ENCODE data around the gene BIN2.

The BIN2 gene

GRCh38 chr12:51333536-51333935 is 9.6 kb upstream of the BIN2 start:
- no peak overlapping the region for H3K4me3 ChIP-seq (ENCODE audit: low read depth, low read length)
- ChIA-PET POLR2A (no interaction called here), CTCF (interaction anchor here (4.1 kb wide), 1 partner anchor 7 kb away, joined by 40 read pairs; no protein-coding TSS in a partner anchor)
- no peak for DNase-seq (ENCODE audit: low read depth, low spot score)
- no peak for TF ChIP-seq CTCF (IDR thresholded peaks at IDR 0.05; ENCODE audit: insufficient read depth, low read length, missing control alignments)

GRCh38 chr12:51330186-51330585 is 6.2 kb upstream of the BIN2 start:
- CTCF ChIA-PET, result interaction anchor here (0.6 to 4.1 kb wide), 2 partner anchors 11 to 13 kb away, joined by 3 to 40 read pairs; no protein-coding TSS in a partner anchor
- H3K4me3 ChIP-seq (ENCODE audit: low read depth, low read length), result no peak overlapping the region
- DNase-seq (ENCODE audit: low read depth, low spot score), result no peak
- POLR2A ChIA-PET, result interaction anchor here (0.7 kb wide), 1 partner anchor 248 kb away, joined by 3 read pairs; no protein-coding TSS in a partner anchor
- no peak for TF ChIP-seq CTCF (IDR thresholded peaks at IDR 0.05; ENCODE audit: insufficient read depth, low read length, missing control alignments)

- POLR2A ChIA-PET, result interaction anchor here (0.7 kb wide), 1 partner anchor 247 kb away, joined by 3 read pairs; no protein-coding TSS in a partner anchor
- no peak for DNase-seq (ENCODE audit: low read depth, low spot score)
- H3K4me3 ChIP-seq (ENCODE audit: low read depth, low read length), result no peak overlapping the region
- CTCF ChIA-PET, result interaction anchor here (0.6 to 4.1 kb wide), 2 partner anchors 11 to 13 kb away, joined by 3 to 40 read pairs; no protein-coding TSS in a partner anchor
- no peak for TF ChIP-seq CTCF (IDR thresholded peaks at IDR 0.05; ENCODE audit: insufficient read depth, low read length, missing control alignments)
Observed at GRCh38 chr12:51329742-51330141, 5.8 kb upstream of the BIN2 start.

- DNase-seq (ENCODE audit: low read depth, low spot score), result no peak
- POLR2A ChIA-PET, result no interaction called here
- CTCF ChIA-PET, result interaction anchor here (3.0 kb wide), 1 partner anchor 12 kb away, joined by 18 read pairs; no protein-coding TSS in a partner anchor
- TF ChIP-seq CTCF (IDR thresholded peaks at IDR 0.05; ENCODE audit: insufficient read depth, low read length, missing control alignments), result no peak
- H3K4me3 ChIP-seq (ENCODE audit: low read depth, low read length), result no peak overlapping the region
Observed at GRCh38 chr12:51328587-51328986, 4.6 kb upstream of the BIN2 start.

GRCh38 chr12:51326698-51327439 is 2.9 kb upstream of the BIN2 start:
- TF ChIP-seq CTCF (IDR thresholded peaks at IDR 0.05; ENCODE audit: insufficient read depth, low read length, missing control alignments), result no peak
- no peak for DNase-seq (ENCODE audit: low read depth, low spot score)
- ChIA-PET POLR2A (interaction anchor here (0.6 to 0.7 kb wide), 3 partner anchors 19 to 86 kb away, joined by 3 to 4 read pairs (median 3); no protein-coding TSS in a partner anchor), CTCF (interaction anchor here (3.0 kb wide), 1 partner anchor 14 kb away, joined by 18 read pairs; no protein-coding TSS in a partner anchor)
- H3K4me3 ChIP-seq (ENCODE audit: low read depth, low read length), result no peak overlapping the region

- ChIA-PET POLR2A (no interaction called here), CTCF (no interaction called here)
- TF ChIP-seq CTCF (IDR thresholded peaks at IDR 0.05; ENCODE audit: insufficient read depth, low read length, missing control alignments), result no peak
- no peak overlapping the region for H3K4me3 ChIP-seq (ENCODE audit: low read depth, low read length)
- no peak for DNase-seq (ENCODE audit: low read depth, low spot score)
Observed at GRCh38 chr12:51324953-51325352, 979 bp upstream of the BIN2 start.

All from AG04449 (cell line).